Measurements from ENCODE around the gene IKBKE. TPM values are rescaled to one million over a fixed set of nuclear protein-coding genes. Genes with fewer than 3 reads are reported as not detected.

IKBKE gene
- total RNA-seq: 15.6 and 19.0 TPM in 2 replicates

DNA sequence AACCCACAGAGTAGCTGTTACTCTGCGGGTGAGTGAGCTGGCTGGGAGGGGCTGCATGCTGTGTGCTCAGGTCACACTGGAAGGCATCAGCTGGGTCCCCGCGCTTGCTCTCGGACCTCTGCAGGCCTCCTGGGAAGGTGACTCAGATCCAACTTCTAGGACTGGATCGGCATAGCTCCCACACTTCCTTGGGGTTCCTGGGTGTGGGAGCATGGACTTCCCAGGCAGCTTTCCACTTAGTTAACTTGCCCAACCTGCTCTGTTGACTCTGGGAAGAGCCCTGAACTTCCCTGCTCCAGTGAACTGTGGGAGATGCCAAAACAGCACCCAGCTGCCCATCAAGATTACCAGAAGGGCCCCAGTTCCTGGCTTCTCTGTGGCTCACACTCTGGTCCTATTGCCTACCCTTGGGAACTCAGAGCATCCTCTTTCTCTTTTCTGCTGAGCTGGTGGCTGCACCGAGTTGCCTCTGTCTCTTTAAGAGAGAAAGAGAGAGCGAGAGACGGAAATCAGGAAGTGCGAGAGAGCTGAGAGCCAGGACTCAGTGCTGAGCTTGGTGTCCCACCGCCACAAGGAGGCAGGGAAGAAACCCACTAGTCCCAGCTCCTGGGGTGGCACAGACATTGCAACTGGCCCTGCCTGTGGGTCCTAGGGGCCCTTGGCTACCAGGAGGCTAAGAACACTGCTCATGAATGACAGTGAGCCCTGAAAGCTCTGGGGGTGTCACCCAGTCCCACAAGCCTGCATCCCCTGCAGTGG lies at the start of gene IKBKE:
Gene IKBKE (plus strand): TSS at position 544 of the 759 bp plus-strand sequence. CDS start 2,752 bp downstream, outside the sequence.

DNA sequence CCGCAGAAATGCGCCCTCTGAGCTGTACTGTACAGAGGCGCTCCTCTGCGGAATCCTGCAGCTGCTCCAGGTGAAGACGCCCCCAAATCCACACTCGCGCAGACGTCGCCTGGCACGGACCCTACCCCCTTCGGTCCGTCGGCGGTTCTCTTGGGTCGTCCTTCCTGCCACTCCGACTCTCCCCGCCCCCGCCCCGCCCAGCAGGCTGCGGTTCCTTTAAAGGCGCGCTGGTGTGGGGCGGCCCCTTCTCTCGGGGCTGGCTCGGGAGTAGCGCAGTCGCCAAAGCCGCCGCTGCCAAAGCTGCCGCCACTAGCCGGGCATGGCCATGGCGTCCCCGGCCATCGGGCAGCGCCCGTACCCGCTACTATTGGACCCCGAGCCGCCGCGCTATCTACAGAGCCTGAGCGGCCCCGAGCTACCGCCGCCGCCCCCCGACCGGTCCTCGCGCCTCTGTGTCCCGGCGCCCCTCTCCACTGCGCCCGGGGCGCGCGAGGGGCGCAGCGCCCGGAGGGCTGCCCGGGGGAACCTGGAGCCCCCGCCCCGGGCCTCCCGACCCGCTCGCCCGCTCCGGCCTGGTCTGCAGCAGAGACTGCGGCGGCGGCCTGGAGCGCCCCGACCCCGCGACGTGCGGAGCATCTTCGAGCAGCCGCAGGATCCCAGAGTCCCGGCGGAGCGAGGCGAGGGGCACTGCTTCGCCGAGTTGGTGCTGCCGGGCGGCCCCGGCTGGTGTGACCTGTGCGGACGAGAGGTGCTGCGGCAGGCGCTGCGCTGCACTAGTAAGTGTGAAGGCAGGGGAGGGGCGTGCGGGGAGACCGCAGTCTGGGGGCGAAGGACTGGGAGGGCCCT lies 37.2 kb downstream of the IKBKE start, which contains the start of gene RASSF5:
Gene RASSF5 (plus strand): TSS at position 248 of the 846 bp plus-strand sequence. CDS start 72 bp downstream, at position 320.

Other genes starting within 250 kb of the IKBKE start
- gene RASSF5, start 37.1 kb downstream of the IKBKE start, total RNA-seq: 0.32 and 1.1 TPM in 2 replicates
- gene EIF2D, start 142.0 kb downstream of the IKBKE start, total RNA-seq: 43.5 and 46.8 TPM in 2 replicates
- 16.9 and 17.2 TPM in 2 replicates for gene DYRK3, start 165.1 kb downstream of the IKBKE start, total RNA-seq
- 24.4 and 24.9 TPM in 2 replicates for gene MAPKAPK2, start 214.4 kb downstream of the IKBKE start, total RNA-seq

Data from epithelial cell of umbilical artery (primary cell).